GM23338 (cell line): ENCODE measurements around the gene METTL4. TPM values are rescaled to one million over a fixed set of nuclear protein-coding genes. Genes with fewer than 3 reads are reported as not detected.
A peak's percentile ranks its signal among the peaks of the same experiment; 100 is the strongest.

Source experiments
- ATAC-seq: fragments of 200-7000 bp; cut with Tn5 transposase; 3 replicates; pipeline ENCODE4 v1.9.1; 2020
- DNase-seq: peaks from one replicate; pipeline ENCODE4 v3.0.0-alpha.2; 2015; ENCODE audit warnings: low spot score
- H2AFZ ChIP-seq: fragments of 200-600 bp; sonication (generic); 2 replicates; pipeline ENCODE4 v1.8.0; 2016; ENCODE audit warnings: antibody characterized with exemption, mild to moderate bottlenecking, moderate library complexity
- H3F3A ChIP-seq: fragments of 200-600 bp; sonication (generic); replicated peaks from 2 replicates; pipeline ENCODE4 v1.8.0; 2017; ENCODE audit warnings: antibody characterized with exemption, mixed run types, low read depth
- H3K27ac ChIP-seq: fragments of 200-600 bp; sonication (generic); 2 replicates; pipeline ENCODE4 v1.6.1; 2016; ENCODE audit warnings: low read depth
- H3K27me3 ChIP-seq: fragments of 200-600 bp; sonication (generic); 2 replicates; pipeline ENCODE4 v1.8.0; 2016; ENCODE audit warnings: mild to moderate bottlenecking, mixed run types, moderate library complexity; ENCODE audit not compliant: insufficient read depth
- H3K36me3 ChIP-seq: fragments of 200-600 bp; sonication (generic); 2 replicates; pipeline ENCODE4 v1.8.0; 2016; ENCODE audit warnings: mild to moderate bottlenecking; ENCODE audit not compliant: insufficient read depth
- H3K4me1 ChIP-seq: fragments of 200-600 bp; sonication (generic); 2 replicates; pipeline ENCODE4 v1.8.0; 2016; ENCODE audit warnings: mild to moderate bottlenecking, moderate library complexity; ENCODE audit not compliant: insufficient read depth
- H3K4me2 ChIP-seq: fragments of 200-600 bp; sonication (generic); 2 replicates; pipeline ENCODE4 v1.7.1; 2017; ENCODE audit warnings: mixed run types
- H3K4me3 ChIP-seq: fragments of 200-600 bp; sonication (generic); 2 replicates; pipeline ENCODE4 v1.6.1; 2016; ENCODE audit warnings: mixed run types
- H3K79me2 ChIP-seq: fragments of 200-600 bp; sonication (generic); replicated peaks from 2 replicates; pipeline ENCODE4 v1.8.0; 2017; ENCODE audit warnings: mild to moderate bottlenecking; ENCODE audit not compliant: insufficient read depth
- H3K9me2 ChIP-seq: fragments of 200-600 bp; sonication (generic); 2 replicates; pipeline ENCODE4 v1.8.0; 2017; ENCODE audit not compliant: insufficient read depth
- H4K20me1 ChIP-seq: fragments of 200-600 bp; sonication (generic); replicated peaks from 2 replicates; pipeline ENCODE4 v1.8.0; 2017; ENCODE audit warnings: mild to moderate bottlenecking; ENCODE audit not compliant: insufficient read depth
- H3K27ac Mint-ChIP-seq: 2 replicates; pipeline ENCODE4 v1.8.0; 2020; ENCODE audit warnings: inconsistent platforms, mild to moderate bottlenecking, moderate library complexity, mixed read lengths
- H3K27me3 Mint-ChIP-seq: 3 replicates; pipeline ENCODE4 v1.8.0; 2022; ENCODE audit warnings: low read depth, mild to moderate bottlenecking, moderate library complexity, mixed read lengths, inconsistent platforms; ENCODE audit not compliant: insufficient read depth, poor library complexity
- H3K36me3 Mint-ChIP-seq: 3 replicates; pipeline ENCODE4 v1.8.0; 2021; ENCODE audit warnings: low read depth, mild to moderate bottlenecking, inconsistent platforms, moderate library complexity, mixed read lengths
- H3K4me1 Mint-ChIP-seq: 3 replicates; pipeline ENCODE4 v1.8.0; 2020; ENCODE audit warnings: mild to moderate bottlenecking, inconsistent platforms, mixed read lengths
- H3K4me3 Mint-ChIP-seq: 3 replicates; pipeline ENCODE4 v1.8.0; 2021; ENCODE audit warnings: moderate library complexity, mild to moderate bottlenecking, inconsistent platforms, mixed read lengths
- H3K9me3 Mint-ChIP-seq: 3 replicates; pipeline ENCODE4 v1.8.0; 2020; ENCODE audit warnings: moderate library complexity, mild to moderate bottlenecking, inconsistent platforms, mixed read lengths
- CREB1 ChIP-seq: fragments of 250-450 bp; sonication (Bioruptor Pico); IDR thresholded peaks from 2 replicates; pipeline ENCODE4 v1.5.0; 2020; ENCODE audit warnings: low read depth, mild to moderate bottlenecking, moderate library complexity
- EZH2 ChIP-seq: fragments of 200-600 bp; sonication (generic); IDR thresholded peaks from one replicate; pipeline ENCODE4 v1.8.0; 2017; ENCODE audit warnings: antibody characterized with exemption, mild to moderate bottlenecking, low read depth; ENCODE audit not compliant: unreplicated experiment
- EZH2phosphoT487 ChIP-seq: fragments of 200-600 bp; sonication (generic); IDR thresholded peaks from one replicate; pipeline ENCODE4 v1.8.1; 2018; ENCODE audit warnings: antibody characterized with exemption; ENCODE audit not compliant: unreplicated experiment
- JUNB ChIP-seq: IDR thresholded peaks from one replicate; pipeline ENCODE4 v1.6.1; 2016; ENCODE audit warnings: antibody characterized with exemption; ENCODE audit not compliant: unreplicated experiment
- NANOG ChIP-seq: IDR thresholded peaks from 2 replicates; pipeline ENCODE4 v1.6.1; 2016; ENCODE audit warnings: antibody characterized with exemption, borderline replicate concordance
- POLR2AphosphoS5 ChIP-seq: IDR thresholded peaks from 2 replicates; pipeline ENCODE4 v1.6.1; 2016; ENCODE audit warnings: antibody characterized with exemption, low read depth
- REST ChIP-seq: IDR thresholded peaks from one replicate; pipeline ENCODE4 v1.6.1; 2018; ENCODE audit warnings: antibody characterized with exemption; ENCODE audit not compliant: unreplicated experiment
- STAT1 ChIP-seq: IDR thresholded peaks from one replicate; pipeline ENCODE4 v1.6.1; 2016; ENCODE audit warnings: antibody characterized with exemption; ENCODE audit not compliant: unreplicated experiment
- ZNF114 ChIP-seq: fragments of 250-450 bp; sonication (Bioruptor Pico); IDR thresholded peaks from 2 replicates; pipeline ENCODE4 v1.5.0; 2020; ENCODE audit warnings: mild to moderate bottlenecking, moderate library complexity
- ZNF331 ChIP-seq: fragments of 250-450 bp; sonication (Bioruptor Pico); IDR thresholded peaks from 2 replicates; pipeline ENCODE4 v1.5.0; 2020; ENCODE audit warnings: low read depth, mild to moderate bottlenecking, moderate library complexity
- polyA plus RNA-seq: library from polyadenylated mRNA; unstranded; fragments of >200 nt; fragmentation: Nextera tagmentation; extraction: Ambion mirVana; gene quantifications from 2 replicates; pipeline ENCODE4 v1.2.1, GENCODE V29; 2016
- total RNA-seq: library from RNA; depleted of rRNA; stranded (reverse); fragments of >200 nt; shearing (Covaris generic); gene quantifications from 2 replicates; pipeline ENCODE4 v1.2.3, GENCODE V29; 2014
- TF ChIP-seq, protein P1 (sequence below): IDR thresholded peaks from 2 replicates; pipeline ENCODE4 v1.6.1; 2016; ENCODE audit warnings: antibody characterized with exemption
- TF ChIP-seq, protein P2 (sequence below): fragments of 250-450 bp; sonication (Bioruptor Pico); IDR thresholded peaks from 2 replicates; pipeline ENCODE4 v1.5.0; 2020; ENCODE audit warnings: mild to moderate bottlenecking, moderate library complexity
- TF ChIP-seq, protein P3 (sequence below), 2 experiments: fragments of 200-600 bp in 1 of 2; sonication (generic) in 1 of 2; conservative IDR thresholded peaks; 2 replicates each; pipeline versions ENCODE4 v1.5.1 to v1.6.1; 2016 to 2017; ENCODE audit warnings: antibody characterized with exemption in 2 of 2, low read depth in 2 of 2, mild to moderate bottlenecking in 2 of 2, moderate library complexity in 1 of 2

Gene METTL4
- total and polyA plus RNA-seq, 2 experiments from 2014 or later, result 11.9 to 14.9 TPM

GRCh38 chr18:2536493-2536892 lies 34.8 kb downstream of the METTL4 start:
- Histone ChIP-seq H2AFZ (no peak overlapping the region), H3K4me3 (no peak overlapping the region), H3K79me2 (no peaks in the 10 kb centered on the region), H3K27ac (no peak overlapping the region), H3K9me2 (0 out of 2 replicates have a peak, but pooled peaks cover 7% of the 10 kb centered on the region), H3K4me1 (no peaks in the 10 kb centered on the region), H3K27me3 (no peaks in the 10 kb centered on the region), H3K4me2 (no peak overlapping the region), H3F3A (no peaks in the 10 kb centered on the region), H4K20me1 (no peaks in the 10 kb centered on the region), H3K36me3 (no peaks in the 10 kb centered on the region; the same call in 1 of the 2 replicates)
- Mint-ChIP-seq H3K4me1 (peaks cover 8% of the 10 kb centered on the region; the same call in 2 of the 3 replicates), H3K9me3 (peaks cover 13% of the 10 kb centered on the region), H3K4me3 (no peak overlapping the region), H3K27ac (0 out of 2 replicates have a peak overlapping the region, but pooled peaks have one; percentile 3), H3K27me3 (peaks cover 2% of the 10 kb centered on the region), H3K36me3 (peaks cover 15% of the 10 kb centered on the region)
- no peak for ATAC-seq
- TF ChIP-seq ZNF114 (CRISPR knock-in tag), result no peak
- no peak for TF ChIP-seq EZH2
- TF ChIP-seq REST, result no peak
- TF ChIP-seq, protein P1, sequence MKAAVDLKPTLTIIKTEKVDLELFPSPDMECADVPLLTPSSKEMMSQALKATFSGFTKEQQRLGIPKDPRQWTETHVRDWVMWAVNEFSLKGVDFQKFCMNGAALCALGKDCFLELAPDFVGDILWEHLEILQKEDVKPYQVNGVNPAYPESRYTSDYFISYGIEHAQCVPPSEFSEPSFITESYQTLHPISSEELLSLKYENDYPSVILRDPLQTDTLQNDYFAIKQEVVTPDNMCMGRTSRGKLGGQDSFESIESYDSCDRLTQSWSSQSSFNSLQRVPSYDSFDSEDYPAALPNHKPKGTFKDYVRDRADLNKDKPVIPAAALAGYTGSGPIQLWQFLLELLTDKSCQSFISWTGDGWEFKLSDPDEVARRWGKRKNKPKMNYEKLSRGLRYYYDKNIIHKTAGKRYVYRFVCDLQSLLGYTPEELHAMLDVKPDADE, result no peak
- TF ChIP-seq STAT1, result no peak
- no peak for TF ChIP-seq POLR2AphosphoS5
- no peak for TF ChIP-seq JUNB
- TF ChIP-seq, protein P2, sequence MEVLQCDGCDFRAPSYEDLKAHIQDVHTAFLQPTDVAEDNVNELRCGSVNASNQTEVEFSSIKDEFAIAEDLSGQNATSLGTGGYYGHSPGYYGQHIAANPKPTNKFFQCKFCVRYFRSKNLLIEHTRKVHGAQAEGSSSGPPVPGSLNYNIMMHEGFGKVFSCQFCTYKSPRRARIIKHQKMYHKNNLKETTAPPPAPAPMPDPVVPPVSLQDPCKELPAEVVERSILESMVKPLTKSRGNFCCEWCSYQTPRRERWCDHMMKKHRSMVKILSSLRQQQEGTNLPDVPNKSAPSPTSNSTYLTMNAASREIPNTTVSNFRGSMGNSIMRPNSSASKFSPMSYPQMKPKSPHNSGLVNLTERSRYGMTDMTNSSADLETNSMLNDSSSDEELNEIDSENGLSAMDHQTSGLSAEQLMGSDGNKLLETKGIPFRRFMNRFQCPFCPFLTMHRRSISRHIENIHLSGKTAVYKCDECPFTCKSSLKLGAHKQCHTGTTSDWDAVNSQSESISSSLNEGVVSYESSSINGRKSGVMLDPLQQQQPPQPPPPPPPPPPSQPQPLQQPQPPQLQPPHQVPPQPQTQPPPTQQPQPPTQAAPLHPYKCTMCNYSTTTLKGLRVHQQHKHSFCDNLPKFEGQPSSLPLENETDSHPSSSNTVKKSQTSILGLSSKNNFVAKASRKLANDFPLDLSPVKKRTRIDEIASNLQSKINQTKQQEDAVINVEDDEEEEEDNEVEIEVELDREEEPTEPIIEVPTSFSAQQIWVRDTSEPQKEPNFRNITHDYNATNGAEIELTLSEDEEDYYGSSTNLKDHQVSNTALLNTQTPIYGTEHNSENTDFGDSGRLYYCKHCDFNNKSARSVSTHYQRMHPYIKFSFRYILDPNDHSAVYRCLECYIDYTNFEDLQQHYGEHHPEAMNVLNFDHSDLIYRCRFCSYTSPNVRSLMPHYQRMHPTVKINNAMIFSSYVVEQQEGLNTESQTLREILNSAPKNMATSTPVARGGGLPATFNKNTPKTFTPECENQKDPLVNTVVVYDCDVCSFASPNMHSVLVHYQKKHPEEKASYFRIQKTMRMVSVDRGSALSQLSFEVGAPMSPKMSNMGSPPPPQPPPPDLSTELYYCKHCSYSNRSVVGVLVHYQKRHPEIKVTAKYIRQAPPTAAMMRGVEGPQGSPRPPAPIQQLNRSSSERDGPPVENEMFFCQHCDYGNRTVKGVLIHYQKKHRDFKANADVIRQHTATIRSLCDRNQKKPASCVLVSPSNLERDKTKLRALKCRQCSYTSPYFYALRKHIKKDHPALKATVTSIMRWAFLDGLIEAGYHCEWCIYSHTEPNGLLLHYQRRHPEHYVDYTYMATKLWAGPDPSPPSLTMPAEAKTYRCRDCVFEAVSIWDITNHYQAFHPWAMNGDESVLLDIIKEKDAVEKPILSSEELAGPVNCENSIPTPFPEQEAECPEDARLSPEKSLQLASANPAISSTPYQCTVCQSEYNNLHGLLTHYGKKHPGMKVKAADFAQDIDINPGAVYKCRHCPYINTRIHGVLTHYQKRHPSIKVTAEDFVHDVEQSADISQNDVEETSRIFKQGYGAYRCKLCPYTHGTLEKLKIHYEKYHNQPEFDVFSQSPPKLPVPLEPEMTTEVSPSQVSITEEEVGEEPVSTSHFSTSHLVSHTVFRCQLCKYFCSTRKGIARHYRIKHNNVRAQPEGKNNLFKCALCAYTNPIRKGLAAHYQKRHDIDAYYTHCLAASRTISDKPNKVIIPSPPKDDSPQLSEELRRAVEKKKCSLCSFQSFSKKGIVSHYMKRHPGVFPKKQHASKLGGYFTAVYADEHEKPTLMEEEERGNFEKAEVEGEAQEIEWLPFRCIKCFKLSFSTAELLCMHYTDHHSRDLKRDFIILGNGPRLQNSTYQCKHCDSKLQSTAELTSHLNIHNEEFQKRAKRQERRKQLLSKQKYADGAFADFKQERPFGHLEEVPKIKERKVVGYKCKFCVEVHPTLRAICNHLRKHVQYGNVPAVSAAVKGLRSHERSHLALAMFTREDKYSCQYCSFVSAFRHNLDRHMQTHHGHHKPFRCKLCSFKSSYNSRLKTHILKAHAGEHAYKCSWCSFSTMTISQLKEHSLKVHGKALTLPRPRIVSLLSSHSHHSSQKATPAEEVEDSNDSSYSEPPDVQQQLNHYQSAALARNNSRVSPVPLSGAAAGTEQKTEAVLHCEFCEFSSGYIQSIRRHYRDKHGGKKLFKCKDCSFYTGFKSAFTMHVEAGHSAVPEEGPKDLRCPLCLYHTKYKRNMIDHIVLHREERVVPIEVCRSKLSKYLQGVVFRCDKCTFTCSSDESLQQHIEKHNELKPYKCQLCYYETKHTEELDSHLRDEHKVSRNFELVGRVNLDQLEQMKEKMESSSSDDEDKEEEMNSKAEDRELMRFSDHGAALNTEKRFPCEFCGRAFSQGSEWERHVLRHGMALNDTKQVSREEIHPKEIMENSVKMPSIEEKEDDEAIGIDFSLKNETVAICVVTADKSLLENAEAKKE (CRISPR knock-in tag), result no peak
- no peak for TF ChIP-seq CREB1 (CRISPR knock-in tag)
- TF ChIP-seq EZH2phosphoT487, result no peak
- TF ChIP-seq, protein P3, sequence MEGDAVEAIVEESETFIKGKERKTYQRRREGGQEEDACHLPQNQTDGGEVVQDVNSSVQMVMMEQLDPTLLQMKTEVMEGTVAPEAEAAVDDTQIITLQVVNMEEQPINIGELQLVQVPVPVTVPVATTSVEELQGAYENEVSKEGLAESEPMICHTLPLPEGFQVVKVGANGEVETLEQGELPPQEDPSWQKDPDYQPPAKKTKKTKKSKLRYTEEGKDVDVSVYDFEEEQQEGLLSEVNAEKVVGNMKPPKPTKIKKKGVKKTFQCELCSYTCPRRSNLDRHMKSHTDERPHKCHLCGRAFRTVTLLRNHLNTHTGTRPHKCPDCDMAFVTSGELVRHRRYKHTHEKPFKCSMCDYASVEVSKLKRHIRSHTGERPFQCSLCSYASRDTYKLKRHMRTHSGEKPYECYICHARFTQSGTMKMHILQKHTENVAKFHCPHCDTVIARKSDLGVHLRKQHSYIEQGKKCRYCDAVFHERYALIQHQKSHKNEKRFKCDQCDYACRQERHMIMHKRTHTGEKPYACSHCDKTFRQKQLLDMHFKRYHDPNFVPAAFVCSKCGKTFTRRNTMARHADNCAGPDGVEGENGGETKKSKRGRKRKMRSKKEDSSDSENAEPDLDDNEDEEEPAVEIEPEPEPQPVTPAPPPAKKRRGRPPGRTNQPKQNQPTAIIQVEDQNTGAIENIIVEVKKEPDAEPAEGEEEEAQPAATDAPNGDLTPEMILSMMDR (conservative IDR thresholded peaks at IDR 0.05; ENCODE audit: low read depth in 2 of 2), result no peak
- TF ChIP-seq NANOG, result no peak
- TF ChIP-seq ZNF331 (CRISPR knock-in tag), result no peak
- no peak for DNase-seq
